SK-N-SH treated with all-trans-retinoic acid at 6 μM for 48 hours (cell line): ENCODE measurements around the gene BARX2.

ENCODE experiments used
- ATAC-seq: fragments of 200-7000 bp; cut with Tn5 transposase; 3 replicates; pipeline ENCODE4 v1.9.1; 2020; ENCODE audit warnings: mild to moderate bottlenecking, moderate library complexity
- BACH2 ChIP-seq: fragments of 250-450 bp; sonication (Bioruptor Pico); IDR thresholded peaks from 2 replicates; pipeline ENCODE4 v1.9.0; 2021; ENCODE audit warnings: mild to moderate bottlenecking, borderline replicate concordance
- CSDC2 ChIP-seq: fragments of 250-450 bp; sonication (Bioruptor Pico); IDR thresholded peaks from 2 replicates; pipeline ENCODE4 v1.5.0; 2020; ENCODE audit warnings: mild to moderate bottlenecking, moderate library complexity
- ESRRG ChIP-seq: fragments of 250-450 bp; sonication (Bioruptor Pico); IDR thresholded peaks from 2 replicates; pipeline ENCODE4 v1.6.1; 2021; ENCODE audit warnings: mild to moderate bottlenecking
- GLIS3 ChIP-seq: fragments of 250-450 bp; sonication (Bioruptor Pico); IDR thresholded peaks from 2 replicates; pipeline ENCODE4 v1.5.0; 2020; ENCODE audit warnings: mild to moderate bottlenecking, moderate library complexity
- ISL1 ChIP-seq: fragments of 250-450 bp; sonication (Bioruptor Pico); IDR thresholded peaks from 2 replicates; pipeline ENCODE4 v2.1.2; 2022; ENCODE audit warnings: mild to moderate bottlenecking, moderate library complexity
- OSR1 ChIP-seq: fragments of 250-450 bp; sonication (Bioruptor Pico); IDR thresholded peaks from 2 replicates; pipeline ENCODE4 v1.8.0; 2022; ENCODE audit warnings: moderate library complexity, mild to moderate bottlenecking, inconsistent platforms
- PPARA ChIP-seq: fragments of 250-450 bp; sonication (Bioruptor Pico); IDR thresholded peaks from 2 replicates; pipeline ENCODE4 v1.5.0; 2020; ENCODE audit warnings: mild to moderate bottlenecking, borderline replicate concordance
- RARB ChIP-seq: fragments of 250-450 bp; sonication (Bioruptor Pico); IDR thresholded peaks from 2 replicates; pipeline ENCODE4 v1.8.0; 2021; ENCODE audit warnings: mild to moderate bottlenecking, moderate library complexity
- SNAI2 ChIP-seq: fragments of 250-450 bp; sonication (Bioruptor Pico); IDR thresholded peaks from 2 replicates; pipeline ENCODE4 v1.5.0; 2020; ENCODE audit warnings: mild to moderate bottlenecking, moderate library complexity
- TCF4 ChIP-seq: fragments of 250-450 bp; sonication (Bioruptor Pico); IDR thresholded peaks from 2 replicates; pipeline ENCODE4 v1.8.0; 2021; ENCODE audit warnings: mild to moderate bottlenecking, moderate library complexity, borderline replicate concordance
- TOX ChIP-seq: fragments of 250-450 bp; sonication (Bioruptor Pico); IDR thresholded peaks from 2 replicates; pipeline ENCODE4 v1.8.0; 2021; ENCODE audit warnings: mild to moderate bottlenecking, moderate library complexity, borderline replicate concordance
- ZC3H10 ChIP-seq: fragments of 250-450 bp; sonication (Bioruptor Pico); IDR thresholded peaks from 2 replicates; pipeline ENCODE4 v1.5.1; 2021; ENCODE audit warnings: mild to moderate bottlenecking, moderate library complexity
- ZFP3 ChIP-seq: fragments of 250-450 bp; sonication (Bioruptor Pico); IDR thresholded peaks from 2 replicates; pipeline ENCODE4 v1.5.0; 2020; ENCODE audit warnings: mild to moderate bottlenecking, moderate library complexity
- ZFP30 ChIP-seq: fragments of 450-650 bp; formaldehyde crosslinking; IDR thresholded peaks from 2 replicates; pipeline ENCODE4 v1.5.0; 2022; ENCODE audit warnings: mild to moderate bottlenecking, moderate library complexity
- ZNF565 ChIP-seq: fragments of 450-650 bp; formaldehyde crosslinking; conservative IDR thresholded peaks from 2 replicates; pipeline ENCODE4 v1.5.0; 2020; ENCODE audit warnings: low read depth, mild to moderate bottlenecking, moderate library complexity
- ZNF70 ChIP-seq: fragments of 450-650 bp; formaldehyde crosslinking; IDR thresholded peaks from 2 replicates; pipeline ENCODE4 v1.5.0; 2020; ENCODE audit warnings: mild to moderate bottlenecking, moderate library complexity
- ZNF8 ChIP-seq: fragments of 450-650 bp; formaldehyde crosslinking; IDR thresholded peaks from 2 replicates; pipeline ENCODE4 v1.5.0; 2020; ENCODE audit warnings: mild to moderate bottlenecking, moderate library complexity
- TF ChIP-seq, protein P1 (sequence below): fragments of 250-450 bp; sonication (Bioruptor Pico); IDR thresholded peaks from 2 replicates; pipeline ENCODE4 v1.5.0; 2020; ENCODE audit warnings: mild to moderate bottlenecking, moderate library complexity
- TF ChIP-seq, protein P2 (sequence below): fragments of 250-450 bp; sonication (Bioruptor Pico); IDR thresholded peaks from 2 replicates; pipeline ENCODE4 v1.5.1; 2020; ENCODE audit warnings: low read depth, mild to moderate bottlenecking, moderate library complexity
- TF ChIP-seq, protein P3 (sequence below): fragments of 250-450 bp; sonication (Bioruptor Pico); IDR thresholded peaks from 2 replicates; pipeline ENCODE4 v1.8.0; 2021; ENCODE audit warnings: low read depth, mild to moderate bottlenecking, moderate library complexity, borderline replicate concordance
- TF ChIP-seq, protein P4 (sequence below): fragments of 250-450 bp; sonication (Bioruptor Pico); IDR thresholded peaks from 2 replicates; pipeline ENCODE4 v1.5.1; 2021; ENCODE audit warnings: mild to moderate bottlenecking, moderate library complexity
- TF ChIP-seq, protein P5 (sequence below): fragments of 250-450 bp; sonication (Bioruptor Pico); IDR thresholded peaks from 2 replicates; pipeline ENCODE4 v1.8.0; 2020; ENCODE audit warnings: mild to moderate bottlenecking, moderate library complexity, borderline replicate concordance

BARX2 gene

DNA sequence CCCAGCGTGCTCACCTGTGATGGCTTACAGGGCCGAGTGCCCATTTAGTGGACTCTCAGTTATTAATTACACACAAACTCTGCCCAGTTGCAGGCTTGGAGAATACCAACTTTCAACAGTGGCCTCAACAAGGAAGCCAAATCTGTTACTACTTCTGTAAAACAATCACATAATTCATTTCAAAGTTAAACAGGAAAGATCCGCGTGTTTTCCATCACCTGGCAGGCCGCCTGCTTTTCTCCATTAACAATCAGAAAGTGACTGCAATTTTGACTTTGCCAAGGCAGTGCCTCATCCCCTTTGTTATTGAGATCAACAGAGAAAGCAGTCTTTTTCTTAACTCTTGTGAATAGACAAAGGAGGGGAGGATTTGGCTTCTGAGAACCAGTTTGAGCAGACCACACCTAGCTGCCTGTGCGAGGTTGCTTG is 77.7 kb downstream of the BARX2 start:
- no peak for ATAC-seq
- no peak for TF ChIP-seq ZNF565 (CRISPR knock-in tag)
- TF ChIP-seq, protein P1, sequence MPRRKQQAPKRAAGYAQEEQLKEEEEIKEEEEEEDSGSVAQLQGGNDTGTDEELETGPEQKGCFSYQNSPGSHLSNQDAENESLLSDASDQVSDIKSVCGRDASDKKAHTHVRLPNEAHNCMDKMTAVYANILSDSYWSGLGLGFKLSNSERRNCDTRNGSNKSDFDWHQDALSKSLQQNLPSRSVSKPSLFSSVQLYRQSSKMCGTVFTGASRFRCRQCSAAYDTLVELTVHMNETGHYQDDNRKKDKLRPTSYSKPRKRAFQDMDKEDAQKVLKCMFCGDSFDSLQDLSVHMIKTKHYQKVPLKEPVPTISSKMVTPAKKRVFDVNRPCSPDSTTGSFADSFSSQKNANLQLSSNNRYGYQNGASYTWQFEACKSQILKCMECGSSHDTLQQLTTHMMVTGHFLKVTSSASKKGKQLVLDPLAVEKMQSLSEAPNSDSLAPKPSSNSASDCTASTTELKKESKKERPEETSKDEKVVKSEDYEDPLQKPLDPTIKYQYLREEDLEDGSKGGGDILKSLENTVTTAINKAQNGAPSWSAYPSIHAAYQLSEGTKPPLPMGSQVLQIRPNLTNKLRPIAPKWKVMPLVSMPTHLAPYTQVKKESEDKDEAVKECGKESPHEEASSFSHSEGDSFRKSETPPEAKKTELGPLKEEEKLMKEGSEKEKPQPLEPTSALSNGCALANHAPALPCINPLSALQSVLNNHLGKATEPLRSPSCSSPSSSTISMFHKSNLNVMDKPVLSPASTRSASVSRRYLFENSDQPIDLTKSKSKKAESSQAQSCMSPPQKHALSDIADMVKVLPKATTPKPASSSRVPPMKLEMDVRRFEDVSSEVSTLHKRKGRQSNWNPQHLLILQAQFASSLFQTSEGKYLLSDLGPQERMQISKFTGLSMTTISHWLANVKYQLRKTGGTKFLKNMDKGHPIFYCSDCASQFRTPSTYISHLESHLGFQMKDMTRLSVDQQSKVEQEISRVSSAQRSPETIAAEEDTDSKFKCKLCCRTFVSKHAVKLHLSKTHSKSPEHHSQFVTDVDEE (CRISPR knock-in tag) = no peak
- TF ChIP-seq, protein P2, sequence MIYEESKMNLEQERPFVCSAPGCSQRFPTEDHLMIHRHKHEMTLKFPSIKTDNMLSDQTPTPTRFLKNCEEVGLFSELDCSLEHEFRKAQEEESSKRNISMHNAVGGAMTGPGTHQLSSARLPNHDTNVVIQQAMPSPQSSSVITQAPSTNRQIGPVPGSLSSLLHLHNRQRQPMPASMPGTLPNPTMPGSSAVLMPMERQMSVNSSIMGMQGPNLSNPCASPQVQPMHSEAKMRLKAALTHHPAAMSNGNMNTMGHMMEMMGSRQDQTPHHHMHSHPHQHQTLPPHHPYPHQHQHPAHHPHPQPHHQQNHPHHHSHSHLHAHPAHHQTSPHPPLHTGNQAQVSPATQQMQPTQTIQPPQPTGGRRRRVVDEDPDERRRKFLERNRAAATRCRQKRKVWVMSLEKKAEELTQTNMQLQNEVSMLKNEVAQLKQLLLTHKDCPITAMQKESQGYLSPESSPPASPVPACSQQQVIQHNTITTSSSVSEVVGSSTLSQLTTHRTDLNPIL = no peak
- TF ChIP-seq RARB (CRISPR knock-in tag) = no peak
- TF ChIP-seq, protein P3, sequence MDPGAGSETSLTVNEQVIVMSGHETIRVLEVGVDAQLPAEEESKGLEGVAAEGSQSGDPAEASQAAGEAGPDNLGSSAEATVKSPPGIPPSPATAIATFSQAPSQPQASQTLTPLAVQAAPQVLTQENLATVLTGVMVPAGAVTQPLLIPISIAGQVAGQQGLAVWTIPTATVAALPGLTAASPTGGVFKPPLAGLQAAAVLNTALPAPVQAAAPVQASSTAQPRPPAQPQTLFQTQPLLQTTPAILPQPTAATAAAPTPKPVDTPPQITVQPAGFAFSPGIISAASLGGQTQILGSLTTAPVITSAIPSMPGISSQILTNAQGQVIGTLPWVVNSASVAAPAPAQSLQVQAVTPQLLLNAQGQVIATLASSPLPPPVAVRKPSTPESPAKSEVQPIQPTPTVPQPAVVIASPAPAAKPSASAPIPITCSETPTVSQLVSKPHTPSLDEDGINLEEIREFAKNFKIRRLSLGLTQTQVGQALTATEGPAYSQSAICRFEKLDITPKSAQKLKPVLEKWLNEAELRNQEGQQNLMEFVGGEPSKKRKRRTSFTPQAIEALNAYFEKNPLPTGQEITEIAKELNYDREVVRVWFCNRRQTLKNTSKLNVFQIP (CRISPR knock-in tag) = no peak
- TF ChIP-seq ZNF70 (CRISPR knock-in tag) = no peak
- TF ChIP-seq BACH2 = no peak
- no peak for TF ChIP-seq CSDC2 (CRISPR knock-in tag)
- TF ChIP-seq, protein P4, sequence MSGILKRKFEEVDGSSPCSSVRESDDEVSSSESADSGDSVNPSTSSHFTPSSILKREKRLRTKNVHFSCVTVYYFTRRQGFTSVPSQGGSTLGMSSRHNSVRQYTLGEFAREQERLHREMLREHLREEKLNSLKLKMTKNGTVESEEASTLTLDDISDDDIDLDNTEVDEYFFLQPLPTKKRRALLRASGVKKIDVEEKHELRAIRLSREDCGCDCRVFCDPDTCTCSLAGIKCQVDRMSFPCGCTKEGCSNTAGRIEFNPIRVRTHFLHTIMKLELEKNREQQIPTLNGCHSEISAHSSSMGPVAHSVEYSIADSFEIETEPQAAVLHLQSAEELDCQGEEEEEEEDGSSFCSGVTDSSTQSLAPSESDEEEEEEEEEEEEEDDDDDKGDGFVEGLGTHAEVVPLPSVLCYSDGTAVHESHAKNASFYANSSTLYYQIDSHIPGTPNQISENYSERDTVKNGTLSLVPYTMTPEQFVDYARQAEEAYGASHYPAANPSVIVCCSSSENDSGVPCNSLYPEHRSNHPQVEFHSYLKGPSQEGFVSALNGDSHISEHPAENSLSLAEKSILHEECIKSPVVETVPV (CRISPR knock-in tag) = no peak
- no peak for TF ChIP-seq OSR1 (CRISPR knock-in tag)
- no peak for TF ChIP-seq ISL1 (CRISPR knock-in tag)
- no peak for TF ChIP-seq ESRRG
- TF ChIP-seq ZNF8 (CRISPR knock-in tag) = no peak
- TF ChIP-seq ZC3H10 (CRISPR knock-in tag) = no peak
- TF ChIP-seq SNAI2 (CRISPR knock-in tag) = no peak
- no peak for TF ChIP-seq ZFP3 (CRISPR knock-in tag)
- no peak for TF ChIP-seq GLIS3 (CRISPR knock-in tag)
- no peak for TF ChIP-seq TOX (CRISPR knock-in tag)
- TF ChIP-seq, protein P5, sequence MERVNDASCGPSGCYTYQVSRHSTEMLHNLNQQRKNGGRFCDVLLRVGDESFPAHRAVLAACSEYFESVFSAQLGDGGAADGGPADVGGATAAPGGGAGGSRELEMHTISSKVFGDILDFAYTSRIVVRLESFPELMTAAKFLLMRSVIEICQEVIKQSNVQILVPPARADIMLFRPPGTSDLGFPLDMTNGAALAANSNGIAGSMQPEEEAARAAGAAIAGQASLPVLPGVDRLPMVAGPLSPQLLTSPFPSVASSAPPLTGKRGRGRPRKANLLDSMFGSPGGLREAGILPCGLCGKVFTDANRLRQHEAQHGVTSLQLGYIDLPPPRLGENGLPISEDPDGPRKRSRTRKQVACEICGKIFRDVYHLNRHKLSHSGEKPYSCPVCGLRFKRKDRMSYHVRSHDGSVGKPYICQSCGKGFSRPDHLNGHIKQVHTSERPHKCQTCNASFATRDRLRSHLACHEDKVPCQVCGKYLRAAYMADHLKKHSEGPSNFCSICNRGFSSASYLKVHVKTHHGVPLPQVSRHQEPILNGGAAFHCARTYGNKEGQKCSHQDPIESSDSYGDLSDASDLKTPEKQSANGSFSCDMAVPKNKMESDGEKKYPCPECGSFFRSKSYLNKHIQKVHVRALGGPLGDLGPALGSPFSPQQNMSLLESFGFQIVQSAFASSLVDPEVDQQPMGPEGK (CRISPR knock-in tag) = no peak
- TF ChIP-seq PPARA (CRISPR knock-in tag) = no peak

DNA sequence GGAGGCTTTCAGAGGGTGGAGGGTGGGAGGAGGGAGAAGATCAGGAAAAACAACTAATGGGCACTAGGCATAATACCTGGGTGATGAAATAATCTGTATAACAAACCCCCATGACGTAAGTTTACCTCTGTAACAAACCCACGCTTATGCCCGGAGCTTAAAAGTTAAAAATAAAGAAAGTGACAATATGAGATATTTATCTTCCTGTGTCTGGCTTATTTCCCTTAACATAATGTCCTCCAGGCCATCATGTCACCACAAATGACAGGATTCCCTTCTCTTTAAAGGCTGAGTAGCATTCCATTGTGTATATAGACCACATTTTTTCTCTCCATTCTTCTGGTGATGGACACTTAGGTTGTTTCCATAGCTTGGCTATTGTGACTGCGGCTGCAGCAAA is 79.5 kb downstream of the BARX2 start:
- TF ChIP-seq TOX (CRISPR knock-in tag) = no peak
- ATAC-seq = no peak

DNA sequence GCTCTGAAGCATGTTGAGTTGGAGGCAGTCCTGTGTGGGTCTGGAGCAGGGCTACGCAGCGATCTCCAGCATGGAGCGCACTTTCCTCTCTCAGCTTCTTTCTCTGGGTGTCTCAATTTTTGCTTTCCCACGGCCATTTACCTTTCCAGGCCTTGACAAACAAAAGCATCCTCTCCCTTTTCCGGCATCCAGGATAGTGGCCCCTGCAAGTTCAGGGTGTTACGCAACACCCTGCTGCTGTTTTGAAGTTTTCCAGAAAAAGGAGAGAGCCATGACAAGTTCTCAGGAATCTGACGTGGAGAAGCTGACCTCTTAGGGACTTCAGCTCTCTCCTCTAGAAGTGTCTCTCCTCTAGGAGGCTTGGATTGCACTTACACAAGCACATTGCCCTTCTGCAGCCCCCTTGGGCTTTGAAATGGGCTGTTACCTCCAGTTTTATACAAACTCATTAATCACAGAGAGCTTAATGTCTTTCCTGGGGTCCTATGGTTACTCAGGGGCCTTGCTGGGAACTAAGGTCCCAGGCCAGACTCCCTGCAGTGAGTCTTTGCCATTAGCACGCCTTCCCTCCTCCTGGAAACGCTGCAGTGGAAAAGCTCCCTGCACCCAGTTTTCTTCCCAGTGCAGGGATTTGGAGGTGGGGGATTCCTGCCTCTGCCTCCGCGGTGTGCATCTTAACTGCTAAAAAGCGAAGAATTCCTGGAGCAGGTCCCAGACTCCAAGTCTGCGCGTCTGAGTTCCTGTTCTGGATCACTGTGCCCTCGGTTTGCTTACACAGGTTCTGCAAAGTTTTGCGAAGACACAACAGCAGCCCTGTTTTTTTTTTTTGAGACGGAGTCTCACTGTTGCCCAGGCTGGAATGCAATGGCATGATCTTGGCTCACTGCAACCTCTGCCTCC is 80.4 kb downstream of the BARX2 start:
- ATAC-seq = no peak
- TF ChIP-seq, protein P2 = no peak
- no peak for TF ChIP-seq ZFP30 (CRISPR knock-in tag)
- TF ChIP-seq TCF4 = no peak
